HG02678 (cell line): ENCODE results near the gene IVL.

Experiments used
- ATAC-seq: cut with Tn5 transposase; IDR thresholded peaks from one replicate; pipeline ENCODE4 v1.9.1; 2021; ENCODE audit warnings: mild to moderate bottlenecking, moderate library complexity; ENCODE audit not compliant: unreplicated experiment

Gene IVL

GRCh38 chr1:152886758-152887409 is 21.5 kb upstream of the IVL start:
- ATAC-seq, result no peak

GRCh38 chr1:152888126-152888525 is 20.2 kb upstream of the IVL start:
- ATAC-seq, result no peak

GRCh38 chr1:152899027-152899426 is 9.3 kb upstream of the IVL start:
- ATAC-seq, result no peak

GRCh38 chr1:152899883-152900282 is 8.5 kb upstream of the IVL start:
- ATAC-seq, result no peak

GRCh38 chr1:152901631-152902030 is 6.7 kb upstream of the IVL start:
- no peak for ATAC-seq

GRCh38 chr1:152902636-152903035 is 5.7 kb upstream of the IVL start:
- no peak for ATAC-seq

GRCh38 chr1:152904688-152905440 is 3.5 kb upstream of the IVL start:
- no peak for ATAC-seq

GRCh38 chr1:152906023-152906565 is 2.3 kb upstream of the IVL start:
- no peak for ATAC-seq

- ATAC-seq, result no peak
Observed at GRCh38 chr1:152909206-152909605, 860 bp downstream of the IVL start.

- ATAC-seq, result no peak
Observed at GRCh38 chr1:152912471-152912870, 4.1 kb downstream of the IVL start.

GRCh38 chr1:152912900-152913299 is 4.6 kb downstream of the IVL start:
- no peak for ATAC-seq

GRCh38 chr1:152917794-152918193 is 9.4 kb downstream of the IVL start:
- ATAC-seq, result no peak

GRCh38 chr1:152919071-152919470 is 10.7 kb downstream of the IVL start:
- ATAC-seq, result no peak

GRCh38 chr1:152924191-152924590 is 15.8 kb downstream of the IVL start:
- ATAC-seq, result no peak

GRCh38 chr1:152926091-152926490 is 17.7 kb downstream of the IVL start:
- no peak for ATAC-seq

GRCh38 chr1:152928671-152929070 is 20.3 kb downstream of the IVL start:
- ATAC-seq, result no peak

GRCh38 chr1:152932170-152932811 is 23.9 kb downstream of the IVL start:
- no peak for ATAC-seq

GRCh38 chr1:152933196-152933595 is 24.9 kb downstream of the IVL start:
- ATAC-seq, result no peak

- no peak for ATAC-seq
Observed at GRCh38 chr1:152940614-152941013, 32.3 kb downstream of the IVL start.

- ATAC-seq, result no peak
Observed at GRCh38 chr1:152941037-152941711, 32.8 kb downstream of the IVL start.

GRCh38 chr1:152942161-152942560 is 33.8 kb downstream of the IVL start:
- ATAC-seq, result no peak
